ENCODE results near the gene PIWIL4.
"Not testable (repeated sequence)": the region's sequence is repeated elsewhere in the genome, so short reads cannot be mapped to it uniquely, and the experiment has no call there.

Gene PIWIL4

GRCh38 chr11:94549146-94549545, 18.0 kb upstream of the PIWIL4 start:
- DNase-seq, result no peak

DNA sequence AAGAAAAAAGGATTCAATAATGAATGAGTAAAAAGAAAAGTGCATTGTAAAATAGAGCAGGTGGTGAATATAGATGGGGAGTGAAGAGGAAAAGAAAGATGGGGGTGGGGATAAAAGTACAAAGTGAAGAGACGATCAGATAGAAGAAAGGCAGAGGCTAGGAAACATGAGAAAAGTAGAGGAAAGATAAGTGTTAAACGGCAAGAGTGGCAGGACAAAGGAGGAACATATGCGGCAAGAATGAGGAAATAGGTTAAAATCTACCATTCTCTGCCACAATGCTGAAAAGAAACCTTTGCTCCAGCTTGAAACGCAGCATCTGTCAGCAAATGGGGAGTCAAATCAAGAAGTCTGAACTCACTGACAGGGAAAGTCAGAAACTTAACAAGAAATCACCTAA, 16.7 kb upstream of the PIWIL4 start:
- no peak for DNase-seq

DNA sequence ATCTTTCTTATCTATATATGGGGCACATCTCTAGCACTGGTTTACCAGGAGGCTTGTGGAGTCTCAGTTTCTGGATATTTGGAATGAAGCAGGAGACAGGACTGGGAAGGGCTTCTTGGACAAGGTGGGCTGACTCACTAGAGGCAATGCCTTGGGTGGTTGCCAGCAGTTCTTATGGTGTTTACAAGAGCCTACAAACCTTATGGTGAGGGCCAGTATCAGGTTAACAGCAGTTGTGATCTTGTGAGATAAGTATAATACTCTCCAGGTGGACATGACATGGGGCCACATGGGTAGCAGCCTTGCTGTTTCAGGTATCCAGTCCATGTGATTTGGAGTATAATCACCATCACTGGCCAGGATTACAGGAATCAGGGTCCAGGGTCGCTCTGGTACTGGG, 13.2 kb upstream of the PIWIL4 start:
- no peak for DNase-seq

DNA sequence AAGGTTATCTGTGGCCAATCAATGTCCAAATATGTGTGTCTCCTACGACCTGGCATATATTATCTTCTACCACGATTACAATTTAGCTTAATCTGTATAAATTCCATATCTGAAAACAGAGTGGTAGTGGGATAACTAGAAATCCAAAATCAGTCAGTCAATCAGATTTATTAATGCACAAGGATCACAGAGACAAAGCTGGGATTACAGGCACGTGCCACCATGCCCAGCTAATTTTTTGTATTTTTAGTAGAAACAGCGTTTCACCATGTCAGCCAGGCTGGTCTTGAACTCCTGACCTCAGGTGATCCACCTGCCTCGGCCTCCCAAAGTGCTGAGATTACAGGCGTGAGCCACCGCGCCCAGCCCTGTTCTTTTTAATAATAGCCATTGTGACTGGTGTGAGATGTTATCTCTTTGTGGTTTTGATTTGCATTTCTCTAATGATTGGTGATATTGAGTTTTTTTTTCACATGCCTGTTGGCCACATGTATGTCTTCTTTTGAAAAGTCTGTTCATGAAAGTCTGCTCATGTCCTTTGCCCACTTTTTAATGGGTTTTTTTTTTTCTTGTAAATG, 11.3 kb upstream of the PIWIL4 start:
- DNase-seq, result not testable (repeated sequence)

DNA sequence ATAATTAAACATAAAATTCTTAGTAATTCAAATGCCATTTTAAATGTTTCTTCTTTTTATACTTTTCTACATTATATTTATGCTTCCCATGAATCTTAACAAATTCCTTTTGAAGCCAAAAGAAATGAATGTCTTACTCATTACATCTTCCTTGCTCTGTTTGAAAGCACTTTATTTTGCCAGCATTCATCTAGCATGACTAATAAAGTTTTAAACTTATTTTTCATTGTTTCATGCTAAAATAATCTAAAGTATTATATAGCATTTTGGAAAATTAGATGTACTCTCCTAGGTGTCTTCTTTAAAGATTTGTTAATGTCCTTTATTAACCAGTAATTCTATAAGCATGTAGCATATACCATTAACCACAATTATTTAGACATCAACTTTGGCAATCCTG, 9.7 kb upstream of the PIWIL4 start:
- DNase-seq, result no peak

DNA sequence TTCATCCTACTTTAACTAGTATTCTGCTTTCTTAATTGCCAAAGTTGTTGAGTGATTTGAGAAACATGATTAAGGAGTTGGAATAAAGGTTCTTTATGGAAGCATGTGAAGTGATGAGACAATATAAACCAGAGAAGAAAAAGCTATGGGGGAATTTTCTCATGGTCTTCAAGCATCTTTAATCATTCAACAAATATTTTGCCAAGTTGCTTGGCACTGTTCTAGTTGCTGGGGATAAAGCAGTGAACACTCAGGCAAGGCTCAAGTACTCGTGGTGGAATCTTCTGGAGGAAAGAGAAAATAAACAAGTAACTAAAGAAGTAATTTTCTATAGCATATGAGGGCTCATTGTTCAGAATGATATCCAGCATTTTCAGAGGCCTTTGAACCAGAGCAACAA, 9.2 kb upstream of the PIWIL4 start:
- DNase-seq, result no peak

DNA sequence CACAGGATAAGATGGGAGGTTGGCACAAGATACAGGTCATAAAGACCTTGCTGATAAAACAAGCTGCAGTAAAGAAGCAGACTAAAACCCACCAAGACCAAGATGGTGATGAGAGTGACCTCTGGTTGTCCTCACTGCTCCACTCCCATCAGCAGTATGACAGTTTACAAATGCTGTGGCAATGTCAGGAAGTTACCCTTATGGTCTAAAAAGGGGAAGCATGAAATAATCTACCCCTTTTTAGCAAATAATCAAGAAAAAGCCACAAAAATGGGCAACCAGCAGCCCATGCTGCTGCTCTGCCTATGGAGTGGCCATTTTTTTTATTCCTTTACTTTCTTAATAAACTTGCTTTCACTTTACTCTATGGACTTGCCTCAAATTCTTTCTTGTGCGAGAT, 8.7 kb upstream of the PIWIL4 start:
- no peak for DNase-seq

GRCh38 chr11:94558932-94559331, 8.2 kb upstream of the PIWIL4 start:
- DNase-seq, result no peak

GRCh38 chr11:94559361-94559760, 7.8 kb upstream of the PIWIL4 start:
- DNase-seq, result no peak

DNA sequence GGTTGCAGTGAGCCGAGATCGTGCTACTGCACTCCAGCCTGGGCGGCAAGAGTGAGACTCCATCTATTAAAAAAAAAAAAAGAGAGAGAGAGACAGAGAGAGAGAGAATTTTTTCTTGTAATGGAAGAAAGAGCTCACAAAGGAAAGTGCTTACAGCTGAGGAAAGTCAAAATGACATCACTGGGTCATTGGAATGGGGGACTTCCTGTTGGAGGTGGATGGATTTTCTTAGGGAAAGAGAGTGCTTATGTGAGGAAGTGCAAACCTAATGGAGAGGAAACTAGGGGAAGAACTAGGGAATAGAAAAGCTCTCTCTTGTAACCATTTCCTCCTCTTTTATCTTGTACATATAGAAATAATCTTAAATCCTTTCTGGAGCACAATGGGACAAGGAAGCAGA, 6.3 kb upstream of the PIWIL4 start:
- DNase-seq, result no peak

DNA sequence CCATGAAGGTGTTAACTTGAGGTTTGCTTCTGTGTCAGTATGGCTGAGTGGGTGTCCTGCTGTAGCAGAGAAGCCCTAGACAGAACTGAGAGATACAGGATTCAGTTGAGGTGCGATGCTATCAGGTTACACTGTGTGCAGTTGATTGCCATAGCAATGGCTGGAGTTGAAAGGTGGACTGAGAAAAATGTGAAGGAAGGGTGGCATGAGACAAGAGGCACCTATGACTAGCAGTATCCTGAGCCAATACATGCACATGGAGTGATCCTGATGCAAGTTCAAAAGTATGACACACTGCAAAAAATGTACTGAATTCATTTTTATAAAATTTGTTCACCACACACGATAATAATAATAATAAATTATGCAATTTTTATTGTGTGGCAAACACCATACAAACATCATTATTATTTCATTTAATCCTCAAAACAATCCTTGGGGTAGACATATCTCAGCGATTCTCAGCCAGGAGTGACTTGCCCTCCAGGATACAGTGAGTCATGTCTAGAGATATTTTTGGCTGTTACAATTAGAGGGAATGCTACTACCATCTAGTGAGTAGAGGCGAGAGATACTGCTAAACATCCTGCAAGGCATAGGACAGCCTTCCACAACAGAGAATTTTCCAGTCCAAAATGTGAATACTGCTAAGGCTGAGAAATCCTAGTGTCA, 3.9 kb upstream of the PIWIL4 start:
- DNase-seq, result no peak

- no peak for DNase-seq
These were observed 3.2 kb upstream of the PIWIL4 start for GRCh38 chr11:94563848-94564467.

- DNase-seq, result no peak
These were observed 1.0 kb downstream of the PIWIL4 start for GRCh38 chr11:94568200-94568599.

DNA sequence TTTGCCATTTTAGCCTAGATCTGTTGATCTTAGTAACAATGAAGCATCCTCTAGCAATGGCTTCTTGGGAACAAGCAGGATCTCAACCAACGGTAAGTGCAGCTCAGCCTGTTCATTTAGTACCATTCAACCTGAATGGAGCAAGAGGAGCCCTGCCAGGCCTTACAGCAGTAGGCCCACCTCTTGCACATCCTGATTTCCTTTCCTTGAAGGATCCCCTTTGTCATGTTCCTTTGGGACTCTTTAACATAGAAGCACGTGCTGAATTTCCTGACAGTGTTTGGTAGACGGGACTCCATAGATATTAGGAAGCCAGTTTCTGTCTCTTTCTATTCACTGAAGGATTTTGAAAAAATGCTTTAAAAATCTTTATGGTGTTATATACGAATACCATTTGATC, 1.5 kb downstream of the PIWIL4 start:
- DNase-seq, result no peak

DNA sequence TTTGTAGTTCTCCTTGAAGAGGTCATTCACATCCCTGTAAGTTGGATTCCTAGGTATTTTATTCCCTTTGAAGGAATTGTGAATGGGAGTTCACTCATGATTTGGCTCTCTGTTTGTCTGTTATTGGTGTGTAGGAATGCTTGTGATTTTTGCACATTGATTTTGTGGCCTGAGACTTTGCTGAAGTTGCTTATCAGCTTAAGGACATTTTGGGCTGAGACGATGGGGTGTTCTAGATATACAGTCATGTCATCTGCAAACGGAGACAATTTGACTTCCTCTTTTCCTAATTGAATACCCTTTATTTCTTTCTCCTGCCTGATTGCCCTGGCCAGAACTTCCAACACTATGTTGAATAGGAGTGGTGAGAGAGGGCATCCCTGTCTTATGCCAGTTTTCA, 5.8 kb downstream of the PIWIL4 start:
- DNase-seq, result not testable (repeated sequence)

GRCh38 chr11:94574193-94574961, 7.2 kb downstream of the PIWIL4 start:
- no peak for DNase-seq

- no peak for DNase-seq
These were observed 9.1 kb downstream of the PIWIL4 start for GRCh38 chr11:94576306-94576705.

GRCh38 chr11:94577841-94578240, 10.7 kb downstream of the PIWIL4 start:
- no peak for DNase-seq

DNA sequence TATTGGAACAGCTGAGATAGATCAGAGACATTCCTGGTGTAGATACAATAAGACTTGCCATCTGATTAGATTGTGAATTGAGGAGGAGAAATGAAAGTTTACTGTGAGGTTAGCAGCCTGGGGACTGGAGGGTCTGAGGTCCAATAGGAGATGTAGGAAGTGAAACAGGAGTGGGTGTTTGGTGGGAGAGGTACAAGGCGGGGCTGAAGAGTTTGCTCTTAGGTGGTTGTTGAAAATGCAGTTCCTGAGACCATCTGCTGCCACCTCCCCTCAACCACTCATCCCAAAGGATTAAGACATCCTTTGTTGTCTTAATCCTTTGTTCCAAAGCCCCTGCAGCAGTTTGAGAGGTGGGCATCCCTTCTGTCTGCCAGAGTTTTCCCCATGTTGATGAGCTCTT, 14.8 kb downstream of the PIWIL4 start:
- no peak for DNase-seq

GRCh38 chr11:94583213-94583865, 16.2 kb downstream of the PIWIL4 start:
- DNase-seq, result no peak

- DNase-seq, result no peak
These were observed 16.8 kb downstream of the PIWIL4 start for GRCh38 chr11:94583866-94584500.

GRCh38 chr11:94584978-94585377, 17.8 kb downstream of the PIWIL4 start:
- DNase-seq, result no peak

DNA sequence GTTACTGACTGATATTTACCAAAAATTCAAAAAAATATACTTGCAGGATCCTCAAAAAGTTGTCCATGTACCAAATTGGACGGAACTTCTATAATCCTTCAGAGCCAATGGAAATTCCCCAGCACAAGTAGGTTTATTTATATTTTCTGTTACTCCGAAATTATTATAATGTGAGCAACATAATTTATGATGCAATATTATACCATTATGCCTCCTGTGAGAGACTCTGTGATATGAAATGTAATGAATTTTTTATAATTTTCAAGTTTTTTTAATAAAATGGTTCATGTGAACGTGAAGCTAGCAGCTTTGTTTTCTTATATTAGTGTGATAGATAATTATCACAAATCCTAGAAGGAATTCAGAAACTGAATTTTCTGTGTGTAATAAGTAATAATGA, 18.2 kb downstream of the PIWIL4 start:
- DNase-seq, result no peak

Measured in activated naive CD4-positive, alpha-beta T cell treated with Interleukin-2 at 50 U/mL for 16 hours (primary cell).